Astrocyte (in vitro differentiated cells and primary cell): ENCODE measurements around the gene CTIF.

Experiments
- EZH2 ChIP-seq: IDR thresholded peaks from 2 replicates; pipeline ENCODE4 v1.6.1; 2012; ENCODE audit warnings: mild to moderate bottlenecking, low read length, inconsistent platforms; ENCODE audit not compliant: insufficient read depth
- TF ChIP-seq, protein P1 (sequence below): IDR thresholded peaks from 2 replicates; pipeline ENCODE4 v1.5.1; 2011; ENCODE audit warnings: low read depth, mild to moderate bottlenecking, inconsistent platforms, low read length, moderate library complexity; ENCODE audit not compliant: insufficient read depth

DNA sequence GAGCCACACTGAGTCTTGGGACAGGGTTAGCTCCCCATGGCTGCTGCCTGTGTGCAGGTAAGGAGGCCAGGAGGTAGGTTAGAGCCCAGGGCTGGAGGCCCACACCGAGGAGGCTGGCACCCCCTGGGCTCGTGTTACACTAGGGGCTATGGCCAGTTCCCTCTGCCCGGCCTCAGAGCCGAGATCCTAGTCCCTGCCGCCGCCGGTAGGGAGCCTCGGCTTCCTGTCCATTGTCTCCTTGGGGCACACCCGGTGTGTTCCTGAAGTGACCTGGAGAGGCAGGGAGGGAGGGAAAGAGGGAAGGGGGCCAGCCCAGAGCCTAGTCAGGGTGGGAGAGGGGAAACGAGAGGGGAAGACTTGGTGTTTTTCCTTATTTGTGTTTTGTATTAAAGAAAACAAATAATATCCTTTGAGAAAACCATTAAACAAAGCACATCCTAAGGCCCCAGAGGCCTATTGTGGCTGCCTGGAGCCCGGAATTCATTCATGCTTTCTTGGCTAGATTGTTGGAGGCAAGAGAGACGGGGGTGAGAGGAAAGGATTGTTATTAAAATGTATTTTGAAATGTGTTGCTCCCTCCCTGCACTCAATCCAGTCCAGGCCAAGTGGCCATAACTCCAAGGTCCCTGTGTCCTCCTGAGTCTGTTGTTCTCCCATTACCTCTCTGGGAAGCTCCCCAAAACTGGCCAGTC lies 170.7 kb downstream of the CTIF start:
- no peak for TF ChIP-seq EZH2
- TF ChIP-seq, protein P1, sequence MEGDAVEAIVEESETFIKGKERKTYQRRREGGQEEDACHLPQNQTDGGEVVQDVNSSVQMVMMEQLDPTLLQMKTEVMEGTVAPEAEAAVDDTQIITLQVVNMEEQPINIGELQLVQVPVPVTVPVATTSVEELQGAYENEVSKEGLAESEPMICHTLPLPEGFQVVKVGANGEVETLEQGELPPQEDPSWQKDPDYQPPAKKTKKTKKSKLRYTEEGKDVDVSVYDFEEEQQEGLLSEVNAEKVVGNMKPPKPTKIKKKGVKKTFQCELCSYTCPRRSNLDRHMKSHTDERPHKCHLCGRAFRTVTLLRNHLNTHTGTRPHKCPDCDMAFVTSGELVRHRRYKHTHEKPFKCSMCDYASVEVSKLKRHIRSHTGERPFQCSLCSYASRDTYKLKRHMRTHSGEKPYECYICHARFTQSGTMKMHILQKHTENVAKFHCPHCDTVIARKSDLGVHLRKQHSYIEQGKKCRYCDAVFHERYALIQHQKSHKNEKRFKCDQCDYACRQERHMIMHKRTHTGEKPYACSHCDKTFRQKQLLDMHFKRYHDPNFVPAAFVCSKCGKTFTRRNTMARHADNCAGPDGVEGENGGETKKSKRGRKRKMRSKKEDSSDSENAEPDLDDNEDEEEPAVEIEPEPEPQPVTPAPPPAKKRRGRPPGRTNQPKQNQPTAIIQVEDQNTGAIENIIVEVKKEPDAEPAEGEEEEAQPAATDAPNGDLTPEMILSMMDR, result no peak
